IPS-11a (cell line): ENCODE data around the gene RHOC.

ENCODE experiments used
- H3K4me3 ChIP-seq: one replicate; pipeline ENCODE4 v1.5.1; 2013; ENCODE audit warnings: low read depth, low read length, control low read depth

Gene RHOC

DNA sequence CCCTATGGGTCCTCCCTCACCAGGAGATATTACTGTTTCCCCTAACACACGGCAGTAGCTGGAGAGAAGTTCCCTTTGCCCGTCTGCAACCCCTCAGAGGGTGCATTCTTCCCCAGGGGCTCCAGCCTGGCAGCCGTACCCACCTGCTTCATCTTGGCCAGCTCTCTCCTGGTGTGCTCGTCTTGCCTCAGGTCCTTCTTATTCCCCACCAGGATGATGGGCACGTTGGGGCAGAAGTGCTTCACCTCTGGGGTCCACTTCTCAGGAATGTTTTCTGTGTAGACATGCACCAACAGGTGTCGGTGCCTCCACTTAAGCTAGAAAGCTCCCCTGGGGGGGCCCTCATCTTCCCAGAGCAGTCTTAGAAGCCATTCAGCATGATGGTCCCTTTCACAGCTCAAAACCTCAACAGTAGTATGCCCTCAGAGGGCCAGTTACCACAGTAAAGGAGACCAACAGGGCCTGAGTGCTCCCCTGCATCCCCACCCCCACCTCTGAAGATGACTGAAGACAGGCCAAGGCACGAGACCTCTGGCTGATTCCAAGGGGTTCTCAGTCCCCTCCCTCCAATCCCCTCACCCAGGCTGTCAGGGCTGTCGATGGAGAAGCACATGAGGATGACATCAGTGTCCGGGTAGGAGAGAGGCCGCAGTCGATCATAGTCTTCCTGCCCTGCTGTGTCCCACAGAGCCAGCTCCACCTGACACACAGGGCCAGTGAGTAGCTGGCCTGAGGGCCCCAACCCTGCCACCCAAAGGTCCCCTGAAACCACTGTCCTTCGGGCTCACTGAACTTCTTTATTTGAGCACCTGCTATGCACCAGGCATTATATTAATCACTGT lies 4.3 kb downstream of the RHOC start:
- no peak overlapping the region for H3K4me3 ChIP-seq

DNA sequence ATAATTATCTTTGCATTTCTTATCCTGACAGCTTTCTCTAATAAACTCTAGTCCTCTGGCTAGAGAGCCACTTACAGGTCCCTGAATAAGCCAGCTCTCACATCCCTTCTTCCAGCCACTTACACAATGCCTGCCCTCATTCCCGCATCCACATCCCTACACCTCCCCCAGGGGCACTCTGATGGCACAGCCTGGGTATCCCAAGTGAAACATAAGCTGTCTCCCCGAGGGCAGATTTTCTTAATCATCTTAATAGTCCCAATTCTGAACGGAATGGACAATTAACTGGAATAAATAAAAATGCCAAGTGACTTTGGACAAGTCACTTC lies 4.9 kb downstream of the RHOC start:
- no peak overlapping the region for H3K4me3 ChIP-seq

DNA sequence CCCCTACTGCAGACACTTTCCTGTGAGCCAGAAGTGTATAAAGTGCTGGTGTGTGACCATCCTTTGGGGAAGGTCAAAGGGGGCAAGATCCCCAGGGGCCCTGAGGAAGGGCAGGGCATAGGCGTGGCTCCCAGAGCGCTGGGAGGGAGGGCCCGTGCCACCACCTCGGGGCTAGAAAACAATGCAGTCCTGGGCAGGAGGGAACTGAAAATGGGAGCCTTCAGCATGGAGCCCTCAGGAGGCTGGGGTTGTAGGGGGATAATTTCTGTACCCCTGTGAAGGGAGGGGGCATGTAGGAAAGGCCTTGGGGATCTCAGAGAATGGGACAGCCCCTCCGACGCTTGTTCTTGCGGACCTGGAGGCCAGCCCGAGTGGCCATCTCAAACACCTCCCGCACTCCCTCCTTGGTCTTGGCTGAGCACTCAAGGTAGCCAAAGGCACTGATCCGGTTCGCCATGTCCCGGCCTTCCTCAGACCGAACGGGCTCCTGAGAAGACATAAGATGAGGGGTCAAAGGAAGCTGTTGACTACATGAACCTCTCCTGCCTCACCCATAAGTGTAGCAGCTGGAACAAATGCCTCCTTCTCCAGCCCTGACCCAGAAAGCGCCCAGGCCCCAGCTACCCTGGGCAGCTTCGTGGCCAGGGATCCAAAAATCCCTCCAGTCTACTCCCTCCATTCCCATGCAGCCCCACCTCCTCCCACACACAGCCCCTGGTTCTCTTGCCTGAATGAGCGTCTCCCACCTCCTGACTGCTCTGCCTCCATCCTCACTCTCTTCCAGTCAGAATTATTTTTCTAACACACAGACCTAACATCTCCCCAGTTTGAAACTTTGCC lies 5.5 kb downstream of the RHOC start:
- no peak overlapping the region for H3K4me3 ChIP-seq

DNA sequence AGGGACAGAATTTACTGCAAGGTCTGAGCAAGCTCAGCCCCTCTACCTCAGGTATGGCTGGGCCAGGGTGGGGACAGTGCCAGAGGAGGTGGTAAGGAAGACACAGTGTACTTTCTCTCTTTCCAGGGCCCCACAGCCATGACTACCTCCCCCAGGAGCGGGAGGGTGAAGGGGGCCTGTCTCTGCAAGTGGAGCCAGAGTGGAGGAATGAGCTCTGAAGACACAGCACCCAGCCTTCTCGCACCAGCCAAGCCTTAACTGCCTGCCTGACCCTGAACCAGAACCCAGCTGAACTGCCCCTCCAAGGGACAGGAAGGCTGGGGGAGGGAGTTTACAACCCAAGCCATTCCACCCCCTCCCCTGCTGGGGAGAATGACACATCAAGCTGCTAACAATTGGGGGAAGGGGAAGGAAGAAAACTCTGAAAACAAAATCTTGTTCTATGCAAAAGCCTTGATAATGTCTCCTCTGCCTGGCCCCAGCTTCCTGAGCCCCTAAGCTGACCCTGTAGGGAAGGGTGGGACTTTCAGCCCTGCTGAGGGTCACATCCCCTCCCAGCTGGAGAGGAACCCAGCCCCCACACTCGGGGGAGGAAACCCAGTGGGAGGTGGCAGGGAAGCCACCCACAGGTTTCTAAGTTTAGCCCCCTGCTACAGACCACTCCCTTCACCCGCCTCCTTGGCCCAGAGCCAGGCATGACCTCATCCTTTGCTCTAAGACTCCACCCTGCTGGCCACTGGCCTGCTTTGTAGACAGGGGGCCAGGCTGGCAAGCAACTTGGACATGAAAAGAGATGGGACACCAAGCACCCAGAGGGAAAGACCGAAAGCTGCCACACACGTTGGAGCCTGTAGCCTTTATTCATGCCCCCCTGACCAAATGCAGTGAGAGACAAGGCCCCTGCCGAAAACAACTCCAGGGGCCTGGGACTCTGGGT lies 6.4 kb downstream of the RHOC start:
- no peak overlapping the region for H3K4me3 ChIP-seq

DNA sequence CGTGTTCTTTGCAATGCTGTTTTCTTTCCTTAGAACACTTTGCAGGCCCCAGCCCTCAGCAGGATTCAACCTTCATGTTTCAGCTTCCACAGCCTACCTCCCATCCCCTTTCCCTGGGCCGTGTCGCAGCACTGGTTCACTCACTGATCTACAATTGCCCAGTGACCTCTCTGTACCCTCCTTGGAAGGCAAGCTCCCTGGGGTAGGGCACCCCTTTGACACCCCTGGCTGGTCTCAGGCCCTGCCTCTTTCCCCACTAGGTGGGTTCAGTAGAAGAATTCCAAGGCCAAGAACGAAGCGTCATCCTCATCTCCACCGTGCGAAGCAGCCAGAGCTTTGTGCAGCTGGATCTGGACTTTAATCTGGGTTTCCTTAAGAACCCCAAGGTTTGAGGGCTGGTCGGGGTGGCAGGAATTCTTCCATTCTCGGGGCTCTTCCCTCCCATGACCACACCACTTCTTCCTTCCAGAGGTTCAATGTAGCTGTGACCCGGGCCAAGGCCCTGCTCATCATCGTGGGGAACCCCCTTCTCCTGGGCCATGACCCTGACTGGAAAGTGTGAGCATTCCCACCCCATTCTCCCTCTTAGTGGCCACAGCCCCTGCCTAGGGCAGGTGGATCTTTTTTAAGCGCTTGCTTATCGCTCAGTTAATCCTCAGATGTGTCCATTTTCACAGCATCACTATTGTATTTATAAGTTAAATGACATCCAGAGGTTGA lies 7.3 kb downstream of the RHOC start:
- H3K4me3 ChIP-seq = no peak overlapping the region

DNA sequence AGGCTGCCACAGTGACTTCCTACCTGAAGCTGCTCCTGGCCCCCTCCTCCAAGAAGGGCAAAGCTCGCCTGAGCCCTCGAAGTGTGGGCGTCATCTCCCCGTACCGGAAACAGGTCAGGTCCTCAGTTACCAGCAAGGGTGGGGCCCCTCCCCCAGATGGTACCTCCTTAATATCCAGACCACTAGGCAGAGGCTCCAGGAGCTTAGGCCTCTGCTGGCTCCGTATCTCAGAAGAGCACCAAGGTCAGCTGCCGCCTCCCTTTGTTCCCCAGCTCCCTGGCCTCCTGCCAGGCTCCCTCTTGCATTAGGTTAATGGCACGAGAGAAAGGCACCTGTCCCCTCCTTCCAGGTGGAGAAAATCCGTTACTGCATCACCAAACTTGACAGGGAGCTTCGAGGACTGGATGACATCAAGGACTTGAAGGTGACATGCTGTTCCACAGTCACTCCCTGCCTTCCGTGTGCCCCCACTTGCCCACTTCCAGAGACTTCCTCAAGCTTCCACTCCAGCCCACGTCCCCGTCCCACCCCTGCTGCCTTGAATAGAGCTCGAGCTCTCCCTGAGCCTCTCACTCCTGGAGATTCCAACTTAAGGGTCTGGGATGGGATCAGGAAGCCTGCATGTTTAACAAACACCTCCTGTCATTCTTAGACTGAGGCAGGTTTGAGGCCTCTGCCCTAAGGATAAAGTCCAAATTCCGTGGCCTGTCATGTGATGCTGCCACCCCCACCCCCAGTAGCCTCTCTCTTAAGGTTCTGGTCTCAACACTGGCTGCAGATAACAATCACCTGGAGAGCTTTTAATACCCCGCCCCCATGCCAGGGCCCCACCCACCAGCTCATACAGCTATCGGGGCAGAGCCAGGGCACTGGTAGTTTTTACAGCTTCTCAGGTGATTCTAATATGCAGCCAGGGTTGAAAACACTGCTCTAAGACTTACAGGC lies 8.3 kb downstream of the RHOC start:
- H3K4me3 ChIP-seq = no peak overlapping the region

DNA sequence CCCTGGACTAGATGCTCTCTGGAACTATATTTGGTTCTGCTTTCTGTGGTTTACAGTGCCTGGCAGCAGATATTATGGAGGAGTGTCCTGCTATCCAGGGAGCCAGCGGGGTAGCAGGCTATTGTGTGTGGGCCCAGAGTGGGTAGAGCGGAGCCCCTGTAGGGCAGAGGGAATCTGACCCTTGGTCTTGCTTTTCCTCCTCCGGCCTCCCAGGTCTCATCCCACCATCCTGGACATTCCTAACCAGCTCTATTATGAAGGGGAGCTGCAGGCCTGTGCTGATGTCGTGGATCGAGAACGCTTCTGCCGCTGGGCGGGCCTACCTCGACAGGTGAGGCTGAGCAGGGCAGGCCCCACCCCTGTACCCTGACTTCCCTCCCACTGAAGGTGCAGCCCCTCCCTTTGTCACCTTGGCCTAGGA lies 9.1 kb downstream of the RHOC start:
- no peak overlapping the region for H3K4me3 ChIP-seq

DNA sequence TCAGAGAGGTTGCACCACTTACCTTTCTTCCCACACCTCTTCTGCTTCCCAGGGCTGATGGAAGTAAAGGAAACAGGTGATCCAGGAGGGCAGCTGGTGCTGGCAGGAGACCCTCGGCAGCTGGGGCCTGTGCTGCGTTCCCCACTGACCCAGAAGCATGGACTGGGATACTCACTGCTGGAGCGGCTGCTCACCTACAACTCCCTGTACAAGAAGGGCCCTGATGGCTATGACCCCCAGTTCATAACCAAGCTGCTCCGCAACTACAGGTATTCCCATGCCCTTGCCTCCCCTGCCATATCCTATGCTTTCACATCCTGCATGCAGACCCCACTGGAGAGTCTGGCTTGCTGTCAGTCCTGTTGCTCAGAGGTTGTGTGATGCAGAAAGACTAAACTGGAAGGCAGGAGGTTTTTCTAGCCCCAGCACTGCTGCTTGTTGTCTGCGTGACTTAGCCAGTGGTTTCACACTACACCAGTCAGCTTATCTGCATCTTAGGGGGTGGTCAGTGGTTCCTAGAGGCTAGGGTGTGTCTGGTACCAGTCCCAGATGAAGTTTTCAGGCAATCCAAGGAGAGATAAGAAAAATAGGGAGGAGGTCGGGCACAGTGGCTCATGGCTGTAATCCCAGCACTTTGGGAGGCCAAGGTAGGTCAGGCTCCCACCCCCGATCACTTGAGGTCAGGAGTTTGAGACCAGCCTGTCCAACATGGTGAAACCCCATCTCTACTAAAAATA lies 10.2 kb downstream of the RHOC start:
- no peak overlapping the region for H3K4me3 ChIP-seq

DNA sequence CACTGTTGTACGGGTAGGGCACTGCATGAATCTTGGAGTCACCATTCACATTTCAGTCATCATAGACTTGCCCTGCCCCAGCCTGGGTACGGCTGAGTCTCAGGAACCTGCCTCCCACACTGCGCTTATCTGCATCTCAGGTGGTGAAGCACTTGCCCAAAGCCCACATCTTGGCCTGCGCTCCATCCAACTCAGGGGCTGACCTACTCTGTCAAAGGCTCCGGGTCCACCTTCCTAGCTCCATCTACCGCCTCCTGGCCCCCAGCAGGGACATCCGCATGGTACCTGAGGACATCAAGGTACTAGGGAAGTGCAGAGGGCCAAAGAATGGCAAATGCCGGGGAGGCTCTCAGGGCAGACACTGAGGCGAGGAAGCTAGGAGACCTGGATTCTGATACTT lies 11.7 kb downstream of the RHOC start:
- H3K4me3 ChIP-seq = no peak overlapping the region

DNA sequence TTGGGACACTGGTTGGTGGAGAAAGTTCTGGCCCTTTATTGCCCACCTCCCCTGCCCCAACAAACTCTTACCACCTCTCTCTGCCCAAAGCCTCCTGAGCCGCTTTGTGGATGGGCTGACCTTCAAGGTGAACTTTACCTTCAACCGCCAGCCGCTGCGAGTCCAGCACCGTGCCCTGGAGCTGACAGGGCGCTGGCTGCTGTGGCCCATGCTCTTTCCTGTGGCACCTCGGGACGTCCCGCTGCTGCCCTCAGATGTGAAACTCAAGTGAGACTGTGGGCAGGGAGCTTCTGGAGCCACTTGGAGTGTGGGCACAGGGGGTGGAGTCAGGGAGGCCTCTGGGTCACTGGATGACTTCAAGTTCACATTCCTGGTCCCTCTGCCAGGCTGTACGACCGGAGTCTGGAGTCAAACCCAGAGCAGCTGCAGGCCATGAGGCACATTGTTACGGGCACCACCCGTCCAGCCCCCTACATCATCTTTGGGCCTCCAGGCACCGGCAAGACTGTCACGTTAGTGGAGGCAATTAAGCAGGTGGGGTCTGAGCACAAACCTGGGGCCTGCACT lies 12.5 kb downstream of the RHOC start:
- H3K4me3 ChIP-seq = no peak overlapping the region

DNA sequence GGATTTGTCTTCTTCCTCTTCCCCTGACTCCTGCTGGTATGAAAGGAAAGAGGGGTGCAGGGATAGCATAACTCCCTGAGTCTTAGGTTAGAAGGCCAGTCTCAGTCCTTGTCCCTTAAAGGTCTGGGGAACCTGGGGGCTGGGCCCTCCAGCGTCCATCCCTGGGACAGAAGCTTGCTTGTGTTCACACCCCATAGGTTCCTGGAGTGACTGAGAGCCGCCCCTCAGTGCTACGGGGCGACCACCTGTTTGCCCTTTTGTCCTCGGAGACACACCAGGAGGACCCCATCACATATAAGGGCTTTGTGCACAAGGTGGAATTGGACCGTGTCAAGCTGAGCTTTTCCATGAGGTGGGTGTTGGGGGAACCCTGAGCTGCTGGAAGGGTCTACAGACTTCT lies 13.1 kb downstream of the RHOC start:
- H3K4me3 ChIP-seq = no peak overlapping the region

DNA sequence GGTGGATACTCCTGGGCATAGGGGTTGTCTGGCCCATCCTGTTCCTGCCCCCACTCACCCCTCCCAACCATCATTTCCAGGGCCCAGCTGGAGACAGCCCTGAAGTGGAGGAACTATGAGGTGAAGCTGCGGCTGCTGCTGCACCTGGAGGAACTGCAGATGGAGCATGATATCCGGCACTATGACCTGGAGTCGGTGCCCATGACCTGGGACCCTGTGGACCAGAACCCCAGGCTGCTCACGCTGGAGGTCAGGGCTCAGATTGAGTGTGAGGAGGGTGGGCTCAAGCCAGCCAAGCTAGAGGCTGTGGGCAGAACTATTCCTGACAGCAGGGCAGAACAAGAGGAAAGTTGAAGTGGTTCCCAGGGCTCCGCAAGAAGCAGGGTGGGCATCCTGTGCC lies 14.2 kb downstream of the RHOC start:
- no peak overlapping the region for H3K4me3 ChIP-seq

DNA sequence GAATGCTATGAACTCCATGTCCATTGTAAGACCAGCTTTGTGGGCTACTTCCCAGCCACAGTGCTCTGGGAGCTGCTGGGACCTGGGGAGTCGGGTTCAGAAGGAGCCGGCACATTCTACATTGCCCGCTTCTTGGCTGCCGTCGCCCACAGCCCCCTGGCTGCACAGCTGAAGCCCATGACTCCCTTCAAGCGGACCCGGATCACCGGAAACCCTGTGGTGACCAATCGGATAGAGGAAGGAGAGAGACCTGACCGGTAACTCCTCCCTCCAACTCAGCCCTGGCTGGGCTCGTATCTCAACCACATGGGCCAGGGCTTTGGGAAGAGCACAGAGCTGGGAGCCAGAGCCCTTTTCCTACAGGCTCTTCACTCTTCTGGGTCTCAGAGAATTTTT lies 17.1 kb downstream of the RHOC start:
- H3K4me3 ChIP-seq = no peak overlapping the region

DNA sequence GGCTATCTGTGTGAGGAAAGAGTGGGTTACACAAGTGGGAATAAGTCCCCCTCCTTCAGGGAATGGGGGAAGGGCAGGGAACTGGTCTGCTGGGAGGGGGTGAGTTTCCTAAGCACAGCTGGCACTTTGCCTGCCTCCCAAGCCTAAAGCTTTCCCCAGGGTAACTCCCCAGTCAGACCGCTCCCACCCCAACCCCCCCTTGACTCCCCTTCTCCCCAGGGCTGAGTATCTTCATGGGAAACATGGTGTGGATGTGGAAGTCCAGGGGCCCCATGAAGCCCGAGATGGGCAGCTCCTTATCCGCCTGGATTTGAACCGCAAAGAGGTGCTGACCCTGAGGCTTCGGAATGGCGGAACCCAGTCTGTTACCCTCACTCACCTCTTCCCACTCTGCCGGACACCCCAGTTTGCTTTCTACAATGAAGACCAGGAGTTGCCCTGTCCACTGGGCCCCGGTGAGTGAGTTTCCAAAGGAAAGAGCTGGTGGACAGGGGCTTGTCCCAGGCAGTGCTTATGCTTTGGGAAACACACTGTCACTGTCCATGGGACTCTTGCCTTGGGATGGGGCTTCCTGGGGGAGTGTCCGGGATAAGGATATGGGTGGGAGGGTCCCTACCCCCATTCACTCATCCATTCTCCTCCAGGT lies 17.6 kb downstream of the RHOC start:
- H3K4me3 ChIP-seq = no peak overlapping the region

DNA sequence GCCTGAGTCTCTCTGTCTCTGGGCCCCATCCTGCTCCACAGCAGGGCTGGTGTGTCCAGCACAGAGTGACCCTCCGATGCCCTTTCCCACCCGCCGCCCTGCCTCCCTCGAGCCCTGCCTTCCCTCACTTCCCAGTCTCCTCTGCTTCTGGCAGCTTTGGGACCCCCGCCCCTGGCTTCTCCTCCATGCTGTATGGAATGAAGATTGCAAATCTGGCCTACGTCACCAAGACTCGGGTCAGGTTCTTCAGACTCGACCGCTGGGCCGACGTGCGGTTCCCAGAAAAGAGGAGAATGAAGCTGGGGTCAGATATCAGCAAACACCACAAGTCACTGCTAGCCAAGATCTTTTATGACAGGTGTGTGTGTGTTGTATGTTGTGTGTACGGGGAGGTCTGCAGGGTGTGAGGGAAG lies 18.1 kb downstream of the RHOC start:
- H3K4me3 ChIP-seq = no peak overlapping the region

DNA sequence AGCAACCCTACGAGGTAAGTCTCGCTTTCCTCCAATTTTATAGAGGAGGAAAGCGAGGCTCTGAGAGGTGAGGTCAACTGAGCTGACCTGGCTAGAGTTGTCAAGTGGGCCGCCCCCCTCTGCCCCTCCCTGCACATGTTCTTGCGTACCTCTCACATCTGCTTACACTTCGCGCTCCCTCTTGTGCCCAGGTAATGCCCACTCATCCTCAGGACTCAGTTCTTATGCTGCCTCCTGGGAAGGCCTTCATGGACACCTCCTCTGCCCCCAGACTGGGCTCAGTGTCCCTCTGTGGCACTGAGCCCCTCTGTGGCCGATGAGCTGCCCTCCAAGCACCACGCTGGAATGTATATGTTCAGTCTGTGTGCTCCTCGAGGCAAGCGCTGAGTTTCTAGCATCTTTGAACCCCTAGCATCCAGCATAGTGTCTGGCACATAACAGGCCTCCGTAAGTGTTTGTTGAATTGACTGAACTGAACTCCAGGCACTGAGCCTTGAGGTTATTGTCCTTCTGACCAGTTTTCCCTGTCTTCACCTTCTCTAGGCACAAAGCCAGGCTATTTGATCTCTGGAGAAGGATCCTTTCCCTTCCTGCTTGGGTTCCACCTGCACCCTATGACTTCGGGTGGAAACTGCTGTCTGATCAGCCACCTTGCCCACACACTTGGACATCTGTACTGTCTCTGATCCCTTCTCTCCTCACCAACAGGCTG lies 19.0 kb downstream of the RHOC start:
- H3K4me3 ChIP-seq = no peak overlapping the region

DNA sequence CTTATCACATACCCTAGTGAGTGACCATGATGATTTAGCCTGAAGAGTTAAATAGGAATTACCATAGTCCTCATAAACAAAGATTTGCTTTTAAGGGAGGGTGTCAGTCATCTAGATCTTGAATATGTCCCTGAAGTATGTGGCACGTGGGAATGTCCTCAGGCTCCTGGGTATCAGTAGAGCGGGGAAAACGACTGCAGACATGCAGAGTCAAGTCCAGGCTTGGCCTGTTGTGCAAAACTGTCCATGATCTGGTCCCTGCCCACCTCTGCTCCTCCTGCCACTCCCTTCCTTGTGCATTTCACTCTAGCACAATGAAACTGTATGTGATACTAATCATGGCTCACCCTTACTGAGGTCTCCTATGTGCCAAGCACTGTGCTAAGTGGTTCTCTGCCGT lies 19.6 kb downstream of the RHOC start:
- H3K4me3 ChIP-seq = no peak overlapping the region
